ENCODE measurements around the gene DNAJC12.

- TF ChIP-seq CTCF (IDR thresholded peaks at IDR 0.05 in 8 of 11, conservative IDR thresholded peaks at IDR 0.05 in 3 of 11) (no peak), POLR2A (IDR thresholded peaks at IDR 0.05) (no peak), POLR2AphosphoS5 (IDR thresholded peaks at IDR 0.05) (no peak)
Observed at GRCh38 chr10:67767244-67767643, 70.7 kb downstream of the DNAJC12 start.

Data from spleen (tissue), 7 donors.